Thyroid gland (tissue), 4 donors: Measurements from ENCODE around the gene TIMM8B.

Experiments used
- POLR2A ChIP-seq, 2 donors: fragments of 450-650 bp; IDR thresholded peaks; one replicate each; pipeline ENCODE4 v1.6.1; 2017; ENCODE audit warnings: antibody characterized with exemption in 2 of 2, mild to moderate bottlenecking in 2 of 2, moderate library complexity in 1 of 2
- TF ChIP-seq, protein P1 (sequence below), 6 experiments: fragments of 200-600 bp in 3 of 6; fragments of 450-650 bp in 3 of 6; sonication (generic) in 3 of 6; IDR thresholded peaks; one replicate each; pipeline ENCODE4 v1.5.1; 2016 to 2019; ENCODE audit warnings: antibody characterized with exemption in 6 of 6, mild to moderate bottlenecking in 2 of 6, inconsistent platforms in 1 of 6, moderate library complexity in 1 of 6

DNA sequence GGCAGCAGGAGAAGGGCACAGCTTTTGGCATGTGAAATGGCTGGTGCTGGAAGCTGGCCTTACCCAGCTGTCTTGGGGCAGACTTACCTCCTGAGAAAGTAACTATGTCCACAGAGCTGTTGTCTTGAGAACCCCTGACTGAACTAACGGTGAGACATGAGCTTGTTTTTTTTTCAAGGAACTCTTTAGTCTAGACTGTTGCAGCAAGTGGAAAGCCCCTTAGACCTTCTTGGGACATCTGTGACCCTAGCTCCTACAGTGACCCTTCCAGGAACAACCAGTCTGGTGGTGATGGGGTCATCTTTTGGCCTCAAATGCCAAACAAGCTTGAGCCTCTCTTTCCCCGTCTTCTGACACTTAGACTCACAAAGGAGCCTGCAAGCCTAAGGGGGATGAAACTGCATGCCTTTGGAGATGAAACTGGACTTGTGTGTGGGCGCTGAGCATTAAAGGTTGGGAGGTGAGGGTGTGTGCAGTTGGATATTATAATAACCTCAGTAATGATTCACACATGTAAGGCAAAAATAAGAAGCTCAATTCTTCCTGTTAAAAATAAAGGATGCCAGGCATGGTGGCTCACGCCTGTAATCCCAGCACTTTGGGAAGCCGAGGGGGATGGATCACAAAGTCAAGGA is 35.5 kb upstream of the TIMM8B start:
- TF ChIP-seq, protein P1, sequence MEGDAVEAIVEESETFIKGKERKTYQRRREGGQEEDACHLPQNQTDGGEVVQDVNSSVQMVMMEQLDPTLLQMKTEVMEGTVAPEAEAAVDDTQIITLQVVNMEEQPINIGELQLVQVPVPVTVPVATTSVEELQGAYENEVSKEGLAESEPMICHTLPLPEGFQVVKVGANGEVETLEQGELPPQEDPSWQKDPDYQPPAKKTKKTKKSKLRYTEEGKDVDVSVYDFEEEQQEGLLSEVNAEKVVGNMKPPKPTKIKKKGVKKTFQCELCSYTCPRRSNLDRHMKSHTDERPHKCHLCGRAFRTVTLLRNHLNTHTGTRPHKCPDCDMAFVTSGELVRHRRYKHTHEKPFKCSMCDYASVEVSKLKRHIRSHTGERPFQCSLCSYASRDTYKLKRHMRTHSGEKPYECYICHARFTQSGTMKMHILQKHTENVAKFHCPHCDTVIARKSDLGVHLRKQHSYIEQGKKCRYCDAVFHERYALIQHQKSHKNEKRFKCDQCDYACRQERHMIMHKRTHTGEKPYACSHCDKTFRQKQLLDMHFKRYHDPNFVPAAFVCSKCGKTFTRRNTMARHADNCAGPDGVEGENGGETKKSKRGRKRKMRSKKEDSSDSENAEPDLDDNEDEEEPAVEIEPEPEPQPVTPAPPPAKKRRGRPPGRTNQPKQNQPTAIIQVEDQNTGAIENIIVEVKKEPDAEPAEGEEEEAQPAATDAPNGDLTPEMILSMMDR (IDR thresholded peaks at IDR 0.05) = no peak
- TF ChIP-seq POLR2A (IDR thresholded peaks at IDR 0.05) = no peak
